Hepatocyte (in vitro differentiated cells): ENCODE measurements around the gene TMEM121. TPM values are rescaled to one million over a fixed set of nuclear protein-coding genes. Genes with fewer than 3 reads are reported as not detected.
"Not testable (repeated sequence)": the region's sequence is repeated elsewhere in the genome, so short reads cannot be mapped to it uniquely, and the experiment has no call there.

Source experiments
- DNase-seq: peaks from one replicate; pipeline ENCODE4 v3.0.0-alpha.2; 2016; ENCODE audit warnings: low spot score
- H2AFZ ChIP-seq: fragments of 200-600 bp; sonication (generic); 2 replicates; pipeline ENCODE4 v1.6.0; 2016; ENCODE audit warnings: antibody characterized with exemption, mild to moderate bottlenecking
- H3K27ac ChIP-seq: fragments of 200-600 bp; sonication (generic); 2 replicates; pipeline ENCODE4 v1.5.1; 2016; ENCODE audit warnings: mild to moderate bottlenecking
- H3K27me3 ChIP-seq: fragments of 200-600 bp; sonication (generic); 2 replicates; pipeline ENCODE4 v1.6.1; 2016
- H3K36me3 ChIP-seq: fragments of 200-600 bp; sonication (generic); replicated peaks from 2 replicates; pipeline ENCODE4 v1.5.1; 2016; ENCODE audit warnings: low read depth; ENCODE audit not compliant: insufficient read depth
- H3K4me1 ChIP-seq: fragments of 200-600 bp; sonication (generic); 2 replicates; pipeline ENCODE4 v1.5.1; 2016; ENCODE audit warnings: mild to moderate bottlenecking, moderate library complexity; ENCODE audit not compliant: insufficient read depth
- H3K4me2 ChIP-seq: fragments of 200-600 bp; sonication (generic); 2 replicates; pipeline ENCODE4 v1.6.0; 2016
- H3K4me3 ChIP-seq: fragments of 200-600 bp; sonication (generic); 2 replicates; pipeline ENCODE4 v1.5.1; 2016; ENCODE audit warnings: mild to moderate bottlenecking
- H3K79me2 ChIP-seq: fragments of 200-600 bp; sonication (generic); 2 replicates; pipeline ENCODE4 v1.6.0; 2017; ENCODE audit warnings: mild to moderate bottlenecking
- H3K9me2 ChIP-seq: fragments of 200-600 bp; sonication (generic); replicated peaks from 2 replicates; pipeline ENCODE4 v1.6.0; 2017; ENCODE audit warnings: mild to moderate bottlenecking; ENCODE audit not compliant: insufficient read depth
- H3K9me3 ChIP-seq: fragments of 200-600 bp; sonication (generic); 2 replicates; pipeline ENCODE4 v1.5.1; 2016; ENCODE audit warnings: low read depth, mild to moderate bottlenecking
- H4K20me1 ChIP-seq: fragments of 200-600 bp; sonication (generic); 2 replicates; pipeline ENCODE4 v1.6.0; 2016; ENCODE audit warnings: mild to moderate bottlenecking; ENCODE audit not compliant: insufficient read depth, poor library complexity, severe bottlenecking
- EZH2 ChIP-seq: fragments of 200-600 bp; sonication (generic); IDR thresholded peaks from 2 replicates; pipeline ENCODE4 v1.6.1; 2016; ENCODE audit warnings: antibody characterized with exemption, mild to moderate bottlenecking, borderline replicate concordance
- EZH2phosphoT487 ChIP-seq: fragments of 200-600 bp; sonication (generic); IDR thresholded peaks from one replicate; pipeline ENCODE4 v1.6.1; 2018; ENCODE audit warnings: antibody characterized with exemption, mild to moderate bottlenecking, low read depth, moderate library complexity; ENCODE audit not compliant: unreplicated experiment, severe bottlenecking
- WGBS: methylation state at CpG from one replicate; pipeline ENCODE4 v1.1.6; 2016; ENCODE audit warnings: low lambda C conversion rate; ENCODE audit errors: missing lambda C conversion rate; 5-methylcytosine and 5-hydroxymethylcytosine counted together
- polyA plus RNA-seq: library from polyadenylated mRNA; unstranded; fragments of >200 nt; fragmentation: Nextera tagmentation; extraction: Ambion mirVana; gene quantifications from 2 replicates; pipeline ENCODE4 v1.2.1, GENCODE V29; 2016
- total RNA-seq: library from RNA; depleted of rRNA; stranded (reverse); fragments of >200 nt; gene quantifications from 2 replicates; pipeline ENCODE4 v1.2.3, GENCODE V29; 2014
- TF ChIP-seq, protein P1 (sequence below): fragments of 200-600 bp; sonication (generic); IDR thresholded peaks from 2 replicates; pipeline ENCODE4 v1.5.1; 2016; ENCODE audit warnings: antibody characterized with exemption, mild to moderate bottlenecking; ENCODE audit not compliant: poor library complexity

The TMEM121 gene
- total and polyA plus RNA-seq, 2 experiments from 2014 or later: 3.0 to 5.8 TPM

DNA sequence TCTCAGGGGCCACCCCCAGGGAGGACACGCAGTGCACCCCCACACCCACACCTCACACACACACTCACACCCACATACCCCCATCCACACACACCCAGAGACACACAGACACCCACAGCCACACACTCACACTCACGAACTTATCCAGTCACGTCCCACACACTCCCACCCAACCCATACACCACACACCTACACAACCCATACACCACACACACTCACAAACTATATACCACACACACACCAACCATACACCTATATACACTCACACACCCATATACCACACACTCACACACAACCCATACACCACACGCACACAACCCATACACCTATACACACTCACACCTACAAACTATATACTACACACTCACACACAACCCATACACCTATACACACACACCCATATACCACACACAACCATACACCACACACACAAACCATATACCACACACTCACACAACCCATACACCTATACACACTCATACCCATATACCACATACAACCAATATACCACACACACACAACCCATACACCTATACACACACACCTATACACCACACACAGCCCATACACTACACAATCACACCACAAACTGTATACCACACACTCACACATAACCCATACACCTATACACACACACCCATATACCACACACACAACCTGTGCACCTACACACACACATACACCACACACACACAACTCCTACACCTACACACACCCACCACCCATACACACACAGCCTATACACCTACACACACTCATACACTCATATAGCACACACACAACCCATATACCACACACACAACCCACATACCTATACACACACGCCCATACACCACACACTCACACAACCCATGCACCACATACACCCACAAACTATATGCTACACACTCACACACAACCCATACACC lies 42.7 kb downstream of the TMEM121 start:
- Histone ChIP-seq H3K27ac (no peak overlapping the region), H3K4me2 (no peak overlapping the region), H3K9me2 (no peaks in the 10 kb centered on the region), H3K9me3 (no peaks in the 10 kb centered on the region), H3K79me2 (no peaks in the 10 kb centered on the region), H3K27me3 (no peaks in the 10 kb centered on the region), H4K20me1 (no peaks in the 10 kb centered on the region), H3K4me1 (no peaks in the 10 kb centered on the region), H3K36me3 (no peaks in the 10 kb centered on the region), H3K4me3 (no peak overlapping the region), H2AFZ (no peak overlapping the region)
- no peak for TF ChIP-seq EZH2phosphoT487
- no peak for TF ChIP-seq EZH2
- TF ChIP-seq, protein P1, sequence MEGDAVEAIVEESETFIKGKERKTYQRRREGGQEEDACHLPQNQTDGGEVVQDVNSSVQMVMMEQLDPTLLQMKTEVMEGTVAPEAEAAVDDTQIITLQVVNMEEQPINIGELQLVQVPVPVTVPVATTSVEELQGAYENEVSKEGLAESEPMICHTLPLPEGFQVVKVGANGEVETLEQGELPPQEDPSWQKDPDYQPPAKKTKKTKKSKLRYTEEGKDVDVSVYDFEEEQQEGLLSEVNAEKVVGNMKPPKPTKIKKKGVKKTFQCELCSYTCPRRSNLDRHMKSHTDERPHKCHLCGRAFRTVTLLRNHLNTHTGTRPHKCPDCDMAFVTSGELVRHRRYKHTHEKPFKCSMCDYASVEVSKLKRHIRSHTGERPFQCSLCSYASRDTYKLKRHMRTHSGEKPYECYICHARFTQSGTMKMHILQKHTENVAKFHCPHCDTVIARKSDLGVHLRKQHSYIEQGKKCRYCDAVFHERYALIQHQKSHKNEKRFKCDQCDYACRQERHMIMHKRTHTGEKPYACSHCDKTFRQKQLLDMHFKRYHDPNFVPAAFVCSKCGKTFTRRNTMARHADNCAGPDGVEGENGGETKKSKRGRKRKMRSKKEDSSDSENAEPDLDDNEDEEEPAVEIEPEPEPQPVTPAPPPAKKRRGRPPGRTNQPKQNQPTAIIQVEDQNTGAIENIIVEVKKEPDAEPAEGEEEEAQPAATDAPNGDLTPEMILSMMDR: no peak
- WGBS: 91% methylated on average over 4 of the region's 5 CpGs
- no peak for DNase-seq

GRCh38 chr14:105570482-105570881 lies 44.1 kb downstream of the TMEM121 start:
- TF ChIP-seq, protein P1: no peak
- TF ChIP-seq EZH2phosphoT487 (no peak), EZH2 (no peak)
- Histone ChIP-seq H2AFZ (no peak overlapping the region), H3K4me2 (no peak overlapping the region), H3K79me2 (no peaks in the 10 kb centered on the region), H3K9me2 (no peaks in the 10 kb centered on the region), H3K36me3 (no peaks in the 10 kb centered on the region), H4K20me1 (no peaks in the 10 kb centered on the region), H3K27me3 (no peaks in the 10 kb centered on the region), H3K9me3 (no peaks in the 10 kb centered on the region), H3K4me3 (no peak overlapping the region), H3K4me1 (no peaks in the 10 kb centered on the region), H3K27ac (no peak overlapping the region)
- 100% methylated on average over 1 of the region's 1 CpG for WGBS
- no peak for DNase-seq

GRCh38 chr14:105571181-105571951 lies 45.0 kb downstream of the TMEM121 start:
- H4K20me1 ChIP-seq, H3K4me3 ChIP-seq, H3K79me2 ChIP-seq, H3K9me3 ChIP-seq, H2AFZ ChIP-seq, H3K36me3 ChIP-seq, H3K4me1 ChIP-seq, H3K4me2 ChIP-seq, H3K27me3 ChIP-seq, DNase-seq, H3K27ac ChIP-seq, H3K9me2 ChIP-seq: not testable (repeated sequence)
- 77% methylated on average over 19 of the region's 21 CpGs for WGBS

DNA sequence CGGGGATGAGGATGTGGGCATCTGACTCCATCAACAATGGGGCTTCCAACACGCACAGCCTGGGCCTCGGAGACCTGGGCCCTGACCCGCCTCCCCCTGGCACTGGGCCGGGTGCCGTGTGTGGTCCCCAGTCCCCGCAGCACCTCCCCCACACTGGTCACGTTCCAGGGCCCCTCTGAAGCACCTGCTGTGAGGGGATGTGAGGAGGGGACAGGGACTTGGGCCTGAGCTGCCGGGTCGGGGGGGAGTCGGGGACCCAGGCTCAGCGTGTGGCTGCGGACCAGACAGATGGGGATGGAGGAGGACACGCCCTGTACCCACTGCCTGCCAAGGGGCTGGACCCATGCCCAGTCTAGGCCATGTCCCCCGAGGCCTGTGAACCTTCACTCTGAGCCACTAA lies 45.7 kb downstream of the TMEM121 start:
- not testable (repeated sequence) for H3K9me2 ChIP-seq, H3K36me3 ChIP-seq, H2AFZ ChIP-seq, H3K4me3 ChIP-seq, H3K79me2 ChIP-seq, DNase-seq, H3K9me3 ChIP-seq, H3K4me1 ChIP-seq, H3K27ac ChIP-seq, H4K20me1 ChIP-seq, H3K4me2 ChIP-seq, H3K27me3 ChIP-seq
- WGBS: no CpG with 5 or more reads among the region's 15 CpGs

DNA sequence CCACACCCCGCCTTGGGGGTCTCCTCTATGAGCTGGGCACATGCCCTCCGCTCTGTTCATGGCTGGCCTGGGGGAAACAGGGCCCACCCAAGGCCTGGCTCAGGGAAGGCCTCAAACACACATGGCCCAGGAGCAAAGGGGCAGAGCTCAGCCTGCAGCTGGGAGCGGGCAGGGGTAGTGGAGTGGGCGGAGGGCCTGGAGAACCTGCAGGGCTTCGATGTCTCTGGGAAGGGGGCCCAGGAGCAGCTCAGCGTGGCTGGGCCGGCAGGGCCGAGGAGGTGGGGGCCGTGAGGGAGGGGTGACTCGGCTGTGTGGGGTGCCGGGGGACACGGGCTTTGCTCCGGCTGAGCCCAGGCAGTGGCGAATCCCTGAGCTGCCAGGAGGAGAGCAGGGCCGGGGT lies 47.5 kb downstream of the TMEM121 start:
- H3K36me3 ChIP-seq, H3K4me3 ChIP-seq, H2AFZ ChIP-seq, H3K79me2 ChIP-seq, H3K4me2 ChIP-seq, H4K20me1 ChIP-seq, DNase-seq, H3K4me1 ChIP-seq, H3K27ac ChIP-seq, H3K9me2 ChIP-seq, H3K9me3 ChIP-seq, H3K27me3 ChIP-seq: not testable (repeated sequence)
- no CpG with 5 or more reads among the region's 15 CpGs for whole genome bisulfite sequencing

GRCh38 chr14:105574411-105574810 lies 48.0 kb downstream of the TMEM121 start:
- not testable (repeated sequence) for H3K79me2 ChIP-seq, H3K4me1 ChIP-seq, H3K9me2 ChIP-seq, H2AFZ ChIP-seq, H3K27ac ChIP-seq, H3K9me3 ChIP-seq, H3K27me3 ChIP-seq, H4K20me1 ChIP-seq, H3K4me2 ChIP-seq, H3K4me3 ChIP-seq, H3K36me3 ChIP-seq, DNase-seq
- WGBS: no CpG with 5 or more reads among the region's 17 CpGs
